Measurements from ENCODE around the gene PIK3C2G.

GRCh38 chr12:18567787-18568186, 306.5 kb downstream of the PIK3C2G start:
- no peak for TF ChIP-seq ZNF274 (IDR thresholded peaks at IDR 0.05; ENCODE audit: insufficient read depth, insufficient read length)
- TF ChIP-seq POLR2AphosphoS5 (IDR thresholded peaks at IDR 0.05; ENCODE audit: low read length): no peak
- TF ChIP-seq MXI1 (IDR thresholded peaks at IDR 0.05; ENCODE audit: low read depth, low read length): no peak
- no peak for TF ChIP-seq CTCF (IDR thresholded peaks at IDR 0.05 in 2 of 3, conservative IDR thresholded peaks at IDR 0.05 in 1 of 3; ENCODE audit: control insufficient read depth in 2 of 3, extremely low read depth in 1 of 3, insufficient read depth in 1 of 3, low read depth in 3 of 3, low read length in 3 of 3)
- TF ChIP-seq GABPA (IDR thresholded peaks at IDR 0.05; ENCODE audit: low read depth): no peak
- TF ChIP-seq REST (IDR thresholded peaks at IDR 0.05; ENCODE audit: low read depth, low read length): no peak
- TF ChIP-seq ZZZ3 (IDR thresholded peaks at IDR 0.05; ENCODE audit: control insufficient read depth, insufficient read length, low read depth): no peak
- no peak for TF ChIP-seq USF2 (IDR thresholded peaks at IDR 0.05; ENCODE audit: borderline replicate concordance, low read depth, low read length)
- TF ChIP-seq DPF2 (IDR thresholded peaks at IDR 0.05): no peak
- no peak for TF ChIP-seq CREB1 (IDR thresholded peaks at IDR 0.05; ENCODE audit: low read depth)
- no peak for TF ChIP-seq PRDM15 (CRISPR knock-in tag; IDR thresholded peaks at IDR 0.05)
- TF ChIP-seq NR2C2 (IDR thresholded peaks at IDR 0.05; ENCODE audit: borderline replicate concordance, control insufficient read depth, insufficient read length, low read depth): no peak
- no peak for TF ChIP-seq CBX5 (IDR thresholded peaks at IDR 0.05; ENCODE audit: low read depth)
- TF ChIP-seq POLR2A (IDR thresholded peaks at IDR 0.05; ENCODE audit: low read depth, low read length): no peak

Data from GM12878 (cell line).